ENCODE results near the gene BMP4. TPM values are rescaled to one million over a fixed set of nuclear protein-coding genes. Genes with fewer than 3 reads are reported as not detected.

The BMP4 gene
- total and polyA plus RNA-seq, 4 donors = 2.0 to 4.2 (median 2.4) TPM

DNA sequence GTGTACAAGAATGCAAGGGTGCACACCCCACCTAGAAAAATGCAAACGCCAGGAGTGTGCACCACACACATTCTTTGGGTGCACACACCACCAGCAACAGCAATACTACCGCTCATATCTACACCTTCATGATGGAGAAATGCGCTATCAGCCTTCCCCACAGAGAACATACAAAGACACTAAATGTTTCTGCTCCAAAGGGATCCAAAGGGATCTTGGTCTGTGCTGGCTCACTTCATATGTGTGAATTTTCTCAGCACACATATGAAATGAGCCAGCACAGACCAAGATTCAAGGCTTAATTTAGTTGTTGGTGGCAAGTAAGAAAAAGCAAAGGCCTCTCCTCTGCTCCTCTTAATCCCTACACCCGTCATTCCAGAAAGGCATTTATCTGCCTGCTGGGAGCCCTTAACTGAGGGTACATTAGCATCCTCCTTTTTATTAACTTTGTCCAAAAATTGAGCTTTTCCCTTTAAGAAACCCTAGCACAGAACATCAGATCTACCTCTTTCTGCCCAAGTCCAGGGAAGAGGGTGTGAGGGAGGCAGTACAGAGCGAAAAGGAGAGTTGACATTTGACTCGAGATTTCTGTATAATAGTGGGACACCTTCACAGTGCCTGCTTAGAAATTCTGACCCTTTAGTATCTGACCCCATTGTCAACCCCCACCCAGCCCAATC lies 8.3 kb downstream of the BMP4 start:
- Histone ChIP-seq H3K4me1 (ENCODE audit: control insufficient read depth in 4 of 4, insufficient read depth in 4 of 4, low read length in 3 of 4) (peaks cover 5 to 41% (median 27%) of the 10 kb centered on the region in 4 donors), H3K27ac (ENCODE audit: low read depth in 1 of 2, low read length in 2 of 2) (no peak overlapping the region), H3K36me3 (ENCODE audit: control insufficient read depth in 4 of 4, insufficient read depth in 3 of 4, low read depth in 1 of 4, low read length in 3 of 4) (peaks cover 0 to 7% (median 0%) of the 10 kb centered on the region in 4 donors), H3K4me3 (ENCODE audit: low read depth in 1 of 3, low read length in 3 of 3) (no peak overlapping the region), H3K9ac (ENCODE audit: low read depth in 1 of 2, low read length in 2 of 2) (no peak overlapping the region), H3K27me3 (ENCODE audit: control insufficient read depth in 4 of 4, insufficient read depth in 4 of 4, low read length in 3 of 4) (no peaks in the 10 kb centered on the region), H3K9me3 (ENCODE audit: control insufficient read depth in 4 of 4, low read length in 3 of 4) (no peaks in the 10 kb centered on the region)
- no peak for DNase-seq (ENCODE audit: low spot score)
- TF ChIP-seq, protein P1, sequence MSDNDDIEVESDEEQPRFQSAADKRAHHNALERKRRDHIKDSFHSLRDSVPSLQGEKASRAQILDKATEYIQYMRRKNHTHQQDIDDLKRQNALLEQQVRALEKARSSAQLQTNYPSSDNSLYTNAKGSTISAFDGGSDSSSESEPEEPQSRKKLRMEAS (IDR thresholded peaks at IDR 0.05) = no peak
- TF ChIP-seq, protein P2, sequence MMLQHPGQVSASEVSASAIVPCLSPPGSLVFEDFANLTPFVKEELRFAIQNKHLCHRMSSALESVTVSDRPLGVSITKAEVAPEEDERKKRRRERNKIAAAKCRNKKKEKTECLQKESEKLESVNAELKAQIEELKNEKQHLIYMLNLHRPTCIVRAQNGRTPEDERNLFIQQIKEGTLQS (IDR thresholded peaks at IDR 0.05) = no peak
- no peak for TF ChIP-seq YY1 (IDR thresholded peaks at IDR 0.05)
- TF ChIP-seq SP1 (IDR thresholded peaks at IDR 0.05) = no peak
- no peak for TF ChIP-seq JUND (IDR thresholded peaks at IDR 0.05)
- no peak for TF ChIP-seq RAD21 (IDR thresholded peaks at IDR 0.05)
- no peak for TF ChIP-seq RXRA (IDR thresholded peaks at IDR 0.05)
- TF ChIP-seq HNF4A (conservative IDR thresholded peaks at IDR 0.05) = no peak
- TF ChIP-seq, protein P3, sequence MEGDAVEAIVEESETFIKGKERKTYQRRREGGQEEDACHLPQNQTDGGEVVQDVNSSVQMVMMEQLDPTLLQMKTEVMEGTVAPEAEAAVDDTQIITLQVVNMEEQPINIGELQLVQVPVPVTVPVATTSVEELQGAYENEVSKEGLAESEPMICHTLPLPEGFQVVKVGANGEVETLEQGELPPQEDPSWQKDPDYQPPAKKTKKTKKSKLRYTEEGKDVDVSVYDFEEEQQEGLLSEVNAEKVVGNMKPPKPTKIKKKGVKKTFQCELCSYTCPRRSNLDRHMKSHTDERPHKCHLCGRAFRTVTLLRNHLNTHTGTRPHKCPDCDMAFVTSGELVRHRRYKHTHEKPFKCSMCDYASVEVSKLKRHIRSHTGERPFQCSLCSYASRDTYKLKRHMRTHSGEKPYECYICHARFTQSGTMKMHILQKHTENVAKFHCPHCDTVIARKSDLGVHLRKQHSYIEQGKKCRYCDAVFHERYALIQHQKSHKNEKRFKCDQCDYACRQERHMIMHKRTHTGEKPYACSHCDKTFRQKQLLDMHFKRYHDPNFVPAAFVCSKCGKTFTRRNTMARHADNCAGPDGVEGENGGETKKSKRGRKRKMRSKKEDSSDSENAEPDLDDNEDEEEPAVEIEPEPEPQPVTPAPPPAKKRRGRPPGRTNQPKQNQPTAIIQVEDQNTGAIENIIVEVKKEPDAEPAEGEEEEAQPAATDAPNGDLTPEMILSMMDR (IDR thresholded peaks at IDR 0.05; ENCODE audit: low read depth, low read length, missing input control) = no peak
- no peak for TF ChIP-seq FOXA1 (IDR thresholded peaks at IDR 0.05)
- TF ChIP-seq FOXA2 (IDR thresholded peaks at IDR 0.05) = no peak
- no peak for TF ChIP-seq NR2F2 (IDR thresholded peaks at IDR 0.05)
- TF ChIP-seq, protein P4, sequence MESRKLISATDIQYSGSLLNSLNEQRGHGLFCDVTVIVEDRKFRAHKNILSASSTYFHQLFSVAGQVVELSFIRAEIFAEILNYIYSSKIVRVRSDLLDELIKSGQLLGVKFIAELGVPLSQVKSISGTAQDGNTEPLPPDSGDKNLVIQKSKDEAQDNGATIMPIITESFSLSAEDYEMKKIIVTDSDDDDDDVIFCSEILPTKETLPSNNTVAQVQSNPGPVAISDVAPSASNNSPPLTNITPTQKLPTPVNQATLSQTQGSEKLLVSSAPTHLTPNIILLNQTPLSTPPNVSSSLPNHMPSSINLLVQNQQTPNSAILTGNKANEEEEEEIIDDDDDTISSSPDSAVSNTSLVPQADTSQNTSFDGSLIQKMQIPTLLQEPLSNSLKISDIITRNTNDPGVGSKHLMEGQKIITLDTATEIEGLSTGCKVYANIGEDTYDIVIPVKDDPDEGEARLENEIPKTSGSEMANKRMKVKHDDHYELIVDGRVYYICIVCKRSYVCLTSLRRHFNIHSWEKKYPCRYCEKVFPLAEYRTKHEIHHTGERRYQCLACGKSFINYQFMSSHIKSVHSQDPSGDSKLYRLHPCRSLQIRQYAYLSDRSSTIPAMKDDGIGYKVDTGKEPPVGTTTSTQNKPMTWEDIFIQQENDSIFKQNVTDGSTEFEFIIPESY (IDR thresholded peaks at IDR 0.05) = no peak
- 92% methylated on average over 6 of the region's 6 CpGs for WGBS

DNA sequence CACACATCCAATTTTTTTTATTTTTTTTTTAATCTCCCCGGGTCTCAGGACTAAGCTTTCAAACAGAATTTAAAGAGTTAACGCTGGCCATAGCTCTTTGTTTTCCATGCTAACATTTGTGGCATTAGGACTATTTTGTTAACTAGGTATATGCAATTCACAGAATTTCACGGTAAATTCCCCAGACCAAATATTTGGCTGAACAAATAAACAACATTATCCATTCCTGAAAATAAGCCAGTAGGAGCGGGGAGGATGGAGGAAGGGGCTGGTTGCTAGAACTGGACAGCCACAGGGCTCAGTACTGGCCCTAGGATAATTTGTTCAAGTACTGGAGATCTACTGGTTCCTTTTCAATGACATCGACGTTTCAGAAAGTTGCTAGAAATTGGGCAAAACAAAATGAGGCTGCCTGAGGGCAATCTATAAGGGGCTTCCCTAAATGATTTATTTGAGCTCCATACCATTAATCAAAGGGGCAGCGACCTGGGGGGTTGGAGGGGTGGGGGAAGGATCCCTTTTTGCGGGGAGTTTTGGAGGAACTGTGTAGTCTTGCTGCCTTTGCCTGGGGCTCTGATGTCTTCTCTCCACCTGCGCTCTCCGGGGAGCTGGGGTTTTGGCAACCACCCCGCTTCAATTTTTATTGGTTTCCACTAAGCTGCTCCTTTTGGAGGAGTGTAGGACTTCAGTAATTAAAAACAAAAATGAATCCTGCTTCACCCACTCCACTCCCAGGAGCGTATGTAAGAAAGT lies 9.0 kb downstream of the BMP4 start:
- Histone ChIP-seq H3K9me3 (ENCODE audit: control insufficient read depth in 4 of 4, low read length in 3 of 4) (no peaks in the 10 kb centered on the region), H3K4me3 (ENCODE audit: low read depth in 1 of 3, low read length in 3 of 3) (peak overlapping the region in 1 of 3 donors; percentile 59), H3K36me3 (ENCODE audit: control insufficient read depth in 4 of 4, insufficient read depth in 3 of 4, low read depth in 1 of 4, low read length in 3 of 4) (peaks cover 0 to 7% (median 0%) of the 10 kb centered on the region in 4 donors), H3K4me1 (ENCODE audit: control insufficient read depth in 4 of 4, insufficient read depth in 4 of 4, low read length in 3 of 4) (peaks cover 5 to 42% (median 25%) of the 10 kb centered on the region in 4 donors), H3K27me3 (ENCODE audit: control insufficient read depth in 4 of 4, insufficient read depth in 4 of 4, low read length in 3 of 4) (no peaks in the 10 kb centered on the region), H3K27ac (ENCODE audit: low read depth in 1 of 2, low read length in 2 of 2) (no peak overlapping the region), H3K9ac (ENCODE audit: low read depth in 1 of 2, low read length in 2 of 2) (no peak overlapping the region)
- WGBS = 58% methylated on average over 12 of the region's 12 CpGs
- DNase-seq (ENCODE audit: low spot score) = no peak
- TF ChIP-seq TAF1 (conservative IDR thresholded peaks at IDR 0.05) (no peak), FOXA2 (IDR thresholded peaks at IDR 0.05) (no peak), FOXA1 (IDR thresholded peaks at IDR 0.05) (no peak)

Measured in liver (tissue), 9 donors.